ENCODE measurements around the gene SLC25A1. TPM values are rescaled to one million over a fixed set of nuclear protein-coding genes. Genes with fewer than 3 reads are reported as not detected.
"Not testable (repeated sequence)": the region's sequence is repeated elsewhere in the genome, so short reads cannot be mapped to it uniquely, and the experiment has no call there.

Gene SLC25A1
- polyA plus RNA-seq, 2 donors = 36.1 to 54.6 TPM

DNA sequence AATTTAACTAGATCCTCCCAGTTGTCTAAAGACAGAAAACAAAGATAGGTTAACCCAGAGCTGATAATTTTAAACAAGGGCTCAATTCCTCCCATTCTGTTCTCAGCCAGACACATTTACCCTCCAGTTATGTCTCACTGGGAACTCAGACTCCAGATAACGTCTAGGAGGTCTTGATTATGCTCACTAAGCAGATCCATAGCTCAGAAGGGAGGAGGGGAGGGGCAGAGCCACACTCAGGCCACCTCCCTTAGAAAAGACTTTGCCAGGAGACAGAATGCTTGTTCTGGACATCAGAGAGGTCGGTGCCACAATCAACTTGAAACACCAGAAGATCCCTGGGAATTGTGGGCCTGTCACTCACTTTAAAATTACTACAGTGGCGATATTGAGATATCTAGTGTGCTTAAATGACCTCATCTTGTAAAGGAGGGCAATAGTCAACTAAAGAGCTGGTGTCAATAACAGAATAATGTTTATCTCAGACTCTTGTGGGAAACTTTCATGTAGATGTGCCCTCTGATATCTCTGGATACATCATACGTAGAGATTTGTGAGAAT is 29.8 kb upstream of the SLC25A1 start:
- H3K4me3 ChIP-seq (ENCODE audit: low read depth in 1 of 2, low read length in 2 of 2) = no peak overlapping the region
- no peaks in the 10 kb centered on the region for H3K4me1 ChIP-seq (ENCODE audit: control insufficient read depth in 2 of 2, insufficient read depth in 2 of 2, low read length in 1 of 2)
- no peaks in the 10 kb centered on the region for H3K27me3 ChIP-seq (ENCODE audit: control insufficient read depth in 1 of 2, insufficient read depth in 2 of 2, low read length in 2 of 2)
- no peaks in the 10 kb centered on the region for H3K9me3 ChIP-seq (ENCODE audit: control insufficient read depth in 2 of 2, insufficient read depth in 1 of 2, low read depth in 1 of 2, low read length in 1 of 2)
- no peak overlapping the region for H3K27ac ChIP-seq (ENCODE audit: low read depth in 2 of 2, low read length in 1 of 2)
- peaks cover 0 to 14% of the 10 kb centered on the region in 2 donors for H3K36me3 ChIP-seq (ENCODE audit: control insufficient read depth in 2 of 2, insufficient read depth in 2 of 2, low read length in 1 of 2)
- 80 to 81% methylated on average over 4 of the region's 4 CpGs for WGBS, 2 donors

DNA sequence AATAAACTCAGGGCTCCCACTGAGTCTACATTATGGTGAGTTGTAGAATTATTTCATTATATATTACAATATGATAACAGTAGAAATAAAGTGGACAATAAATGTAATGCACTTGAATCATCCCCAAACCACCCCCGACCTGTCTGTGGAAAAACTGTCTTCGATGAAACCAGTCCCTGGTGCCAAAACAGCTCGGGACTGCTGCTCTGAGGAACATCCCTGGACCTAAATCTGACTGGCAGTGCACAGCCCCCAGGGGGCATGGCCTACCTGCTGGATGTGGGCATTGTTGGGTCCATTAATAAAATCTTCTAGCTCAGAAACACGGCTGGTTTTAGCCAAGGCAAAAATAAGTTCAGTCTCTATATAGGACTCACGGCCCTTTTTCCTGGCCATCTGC is 29.3 kb upstream of the SLC25A1 start:
- Histone ChIP-seq H3K27me3 (ENCODE audit: control insufficient read depth in 1 of 2, insufficient read depth in 2 of 2, low read length in 2 of 2) (no peaks in the 10 kb centered on the region), H3K27ac (ENCODE audit: low read depth in 2 of 2, low read length in 1 of 2) (no peak overlapping the region), H3K9me3 (ENCODE audit: control insufficient read depth in 2 of 2, insufficient read depth in 1 of 2, low read depth in 1 of 2, low read length in 1 of 2) (no peaks in the 10 kb centered on the region), H3K4me1 (ENCODE audit: control insufficient read depth in 2 of 2, insufficient read depth in 2 of 2, low read length in 1 of 2) (no peaks in the 10 kb centered on the region), H3K36me3 (ENCODE audit: control insufficient read depth in 2 of 2, insufficient read depth in 2 of 2, low read length in 1 of 2) (peaks cover 0 to 14% of the 10 kb centered on the region in 2 donors), H3K4me3 (ENCODE audit: low read depth in 1 of 2, low read length in 2 of 2) (no peak overlapping the region)
- WGBS, 2 donors = 84 to 87% methylated on average over 5 of the region's 5 CpGs

- H3K4me3 ChIP-seq (ENCODE audit: low read depth in 1 of 2, low read length in 2 of 2) = no peak overlapping the region
- no peaks in the 10 kb centered on the region for H3K4me1 ChIP-seq (ENCODE audit: control insufficient read depth in 2 of 2, insufficient read depth in 2 of 2, low read length in 1 of 2)
- WGBS, 2 donors = 82 to 88% methylated on average over 9 of the region's 9 CpGs
- peaks cover 0 to 14% of the 10 kb centered on the region in 2 donors for H3K36me3 ChIP-seq (ENCODE audit: control insufficient read depth in 2 of 2, insufficient read depth in 2 of 2, low read length in 1 of 2)
- no peak overlapping the region for H3K27ac ChIP-seq (ENCODE audit: low read depth in 2 of 2, low read length in 1 of 2)
- H3K9me3 ChIP-seq (ENCODE audit: control insufficient read depth in 2 of 2, insufficient read depth in 1 of 2, low read depth in 1 of 2, low read length in 1 of 2) = no peaks in the 10 kb centered on the region
- H3K27me3 ChIP-seq (ENCODE audit: control insufficient read depth in 1 of 2, insufficient read depth in 2 of 2, low read length in 2 of 2) = no peaks in the 10 kb centered on the region
Measured at GRCh38 chr22:19207401-19207808, 28.9 kb upstream of the SLC25A1 start.

- peaks cover 0 to 16% of the 10 kb centered on the region in 2 donors for H3K36me3 ChIP-seq (ENCODE audit: control insufficient read depth in 2 of 2, insufficient read depth in 2 of 2, low read length in 1 of 2)
- no peaks in the 10 kb centered on the region for H3K27me3 ChIP-seq (ENCODE audit: control insufficient read depth in 1 of 2, insufficient read depth in 2 of 2, low read length in 2 of 2)
- H3K4me1 ChIP-seq (ENCODE audit: control insufficient read depth in 2 of 2, insufficient read depth in 2 of 2, low read length in 1 of 2) = no peaks in the 10 kb centered on the region
- H3K9me3 ChIP-seq (ENCODE audit: control insufficient read depth in 2 of 2, insufficient read depth in 1 of 2, low read depth in 1 of 2, low read length in 1 of 2) = no peaks in the 10 kb centered on the region
- no peak overlapping the region for H3K27ac ChIP-seq (ENCODE audit: low read depth in 2 of 2, low read length in 1 of 2)
- H3K4me3 ChIP-seq (ENCODE audit: low read depth in 1 of 2, low read length in 2 of 2) = no peak overlapping the region
- 90 to 93% methylated on average over 6 of the region's 6 CpGs for WGBS, 2 donors
Measured at GRCh38 chr22:19206287-19206686, 27.8 kb upstream of the SLC25A1 start.

DNA sequence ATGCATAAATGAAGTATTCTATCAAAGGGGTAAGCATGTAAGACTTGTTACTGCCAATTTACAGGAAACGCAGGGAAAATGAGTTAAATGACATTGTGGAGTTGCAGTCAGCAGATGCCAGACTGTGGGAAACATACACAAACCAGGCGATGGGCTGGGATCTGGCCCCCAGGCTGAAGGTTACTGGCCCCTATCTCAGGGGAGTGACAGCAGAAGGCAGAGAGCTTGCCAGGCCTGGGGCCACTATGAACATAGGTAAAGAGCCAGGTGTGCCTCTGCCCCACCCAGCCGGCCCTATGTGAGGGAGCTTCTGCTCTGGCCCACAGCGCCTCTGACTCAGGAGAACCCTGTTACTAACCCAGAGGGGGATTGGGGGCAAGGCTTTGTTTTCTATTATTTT is 26.1 kb upstream of the SLC25A1 start:
- Histone ChIP-seq H3K4me3 (ENCODE audit: low read depth in 1 of 2, low read length in 2 of 2) (no peak overlapping the region), H3K27me3 (ENCODE audit: control insufficient read depth in 1 of 2, insufficient read depth in 2 of 2, low read length in 2 of 2) (no peaks in the 10 kb centered on the region), H3K4me1 (ENCODE audit: control insufficient read depth in 2 of 2, insufficient read depth in 2 of 2, low read length in 1 of 2) (no peaks in the 10 kb centered on the region), H3K27ac (ENCODE audit: low read depth in 2 of 2, low read length in 1 of 2) (no peak overlapping the region), H3K36me3 (ENCODE audit: control insufficient read depth in 2 of 2, insufficient read depth in 2 of 2, low read length in 1 of 2) (peaks cover 0 to 10% of the 10 kb centered on the region in 2 donors), H3K9me3 (ENCODE audit: control insufficient read depth in 2 of 2, insufficient read depth in 1 of 2, low read depth in 1 of 2, low read length in 1 of 2) (no peaks in the 10 kb centered on the region)
- 79 to 90% methylated on average over 4 of the region's 4 CpGs for WGBS, 2 donors

- Histone ChIP-seq H3K36me3 (ENCODE audit: control insufficient read depth in 2 of 2, insufficient read depth in 2 of 2, low read length in 1 of 2) (peaks cover 0 to 8% of the 10 kb centered on the region in 2 donors), H3K4me1 (ENCODE audit: control insufficient read depth in 2 of 2, insufficient read depth in 2 of 2, low read length in 1 of 2) (no peaks in the 10 kb centered on the region), H3K27ac (ENCODE audit: low read depth in 2 of 2, low read length in 1 of 2) (no peak overlapping the region), H3K4me3 (ENCODE audit: low read depth in 1 of 2, low read length in 2 of 2) (no peak overlapping the region), H3K27me3 (ENCODE audit: control insufficient read depth in 1 of 2, insufficient read depth in 2 of 2, low read length in 2 of 2) (no peaks in the 10 kb centered on the region), H3K9me3 (ENCODE audit: control insufficient read depth in 2 of 2, insufficient read depth in 1 of 2, low read depth in 1 of 2, low read length in 1 of 2) (no peaks in the 10 kb centered on the region)
- WGBS, 2 donors = 85 to 92% methylated on average over 8 of the region's 8 CpGs
Measured at GRCh38 chr22:19203834-19204233, 25.3 kb upstream of the SLC25A1 start.

DNA sequence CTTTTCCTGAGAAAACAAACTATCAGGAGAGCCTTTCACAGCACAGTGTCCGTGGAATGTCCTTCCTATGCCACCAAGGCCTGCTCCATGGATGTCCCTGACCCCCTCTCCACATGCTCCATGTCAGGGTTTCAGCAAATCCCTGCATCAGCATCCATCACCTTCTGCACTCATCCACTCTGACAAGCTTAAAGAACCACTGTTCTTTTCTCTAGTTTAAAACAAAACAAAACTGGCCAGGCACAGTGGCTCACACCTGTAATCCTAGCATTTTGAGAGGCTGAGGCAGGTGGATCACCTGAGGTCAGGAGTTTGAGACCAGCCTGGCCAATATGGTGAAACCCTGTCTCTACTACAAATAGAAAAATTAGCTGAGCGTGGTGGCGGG is 24.3 kb upstream of the SLC25A1 start:
- 92 to 97% methylated on average over 3 of the region's 3 CpGs for WGBS, 2 donors
- not testable (repeated sequence) for H3K36me3 ChIP-seq (ENCODE audit: control insufficient read depth in 2 of 2, insufficient read depth in 2 of 2, low read length in 1 of 2); H3K4me1 ChIP-seq (ENCODE audit: control insufficient read depth in 2 of 2, insufficient read depth in 2 of 2, low read length in 1 of 2)

DNA sequence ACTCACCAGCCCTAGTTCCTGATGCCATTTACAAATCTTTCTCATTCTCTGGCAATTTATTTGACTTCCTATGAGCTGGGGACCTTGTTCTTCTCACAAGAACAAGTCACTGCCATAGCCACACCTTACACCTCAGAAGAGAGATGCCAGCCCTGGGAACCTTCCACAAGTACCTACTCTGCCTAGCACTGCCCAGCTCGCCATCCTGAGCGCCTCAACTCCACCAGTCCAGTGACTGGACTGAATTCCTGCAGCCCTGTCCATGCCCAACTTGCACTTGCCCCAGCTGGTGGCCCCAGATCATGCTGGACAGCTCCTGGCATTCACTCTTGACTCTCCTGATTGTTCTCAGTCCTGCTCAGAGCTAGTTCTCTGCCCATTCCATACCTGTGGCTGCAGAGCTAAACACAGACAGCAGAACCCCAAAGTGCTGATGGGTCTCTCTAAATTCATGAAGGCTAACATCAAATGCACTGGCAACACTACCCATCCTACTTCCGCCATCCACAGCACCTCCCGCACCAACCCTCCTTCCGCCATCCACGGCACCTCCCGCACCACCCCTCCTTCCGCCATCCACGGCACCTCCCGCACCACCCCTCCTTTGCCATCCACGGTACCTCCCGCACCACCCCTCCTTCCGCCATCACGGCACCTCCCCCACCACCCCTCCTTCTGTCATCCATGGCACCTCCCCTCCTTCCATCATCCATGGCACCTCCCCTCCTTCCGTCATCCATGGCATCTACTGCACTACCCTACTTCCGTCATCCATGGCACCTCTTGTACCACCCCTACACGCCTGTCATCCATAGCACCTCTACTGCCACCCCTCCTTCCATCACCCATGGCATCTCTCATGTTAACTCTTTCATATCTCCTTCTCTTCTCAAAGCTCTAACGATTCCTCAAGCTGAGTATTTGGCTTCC is 23.6 kb upstream of the SLC25A1 start:
- Histone ChIP-seq H3K27ac (ENCODE audit: low read depth in 2 of 2, low read length in 1 of 2) (no peak overlapping the region), H3K9me3 (ENCODE audit: control insufficient read depth in 2 of 2, insufficient read depth in 1 of 2, low read depth in 1 of 2, low read length in 1 of 2) (no peaks in the 10 kb centered on the region), H3K4me3 (ENCODE audit: low read depth in 1 of 2, low read length in 2 of 2) (no peak overlapping the region), H3K27me3 (ENCODE audit: control insufficient read depth in 1 of 2, insufficient read depth in 2 of 2, low read length in 2 of 2) (no peaks in the 10 kb centered on the region), H3K36me3 (ENCODE audit: control insufficient read depth in 2 of 2, insufficient read depth in 2 of 2, low read length in 1 of 2) (peaks cover 0 to 4% of the 10 kb centered on the region in 2 donors), H3K4me1 (ENCODE audit: control insufficient read depth in 2 of 2, insufficient read depth in 2 of 2, low read length in 1 of 2) (peaks cover 0 to 2% of the 10 kb centered on the region in 2 donors)
- 91% methylated on average over 18 of the region's 18 CpGs for WGBS, 2 donors

More for the DNA sequence above, 24.3 kb upstream of the SLC25A1 start:
- H3K4me3 ChIP-seq (ENCODE audit: low read depth in 1 of 2, low read length in 2 of 2); H3K9me3 ChIP-seq (ENCODE audit: control insufficient read depth in 2 of 2, insufficient read depth in 1 of 2, low read depth in 1 of 2, low read length in 1 of 2); H3K27ac ChIP-seq (ENCODE audit: low read depth in 2 of 2, low read length in 1 of 2); H3K27me3 ChIP-seq (ENCODE audit: control insufficient read depth in 1 of 2, insufficient read depth in 2 of 2, low read length in 2 of 2): not testable (repeated sequence)

DNA sequence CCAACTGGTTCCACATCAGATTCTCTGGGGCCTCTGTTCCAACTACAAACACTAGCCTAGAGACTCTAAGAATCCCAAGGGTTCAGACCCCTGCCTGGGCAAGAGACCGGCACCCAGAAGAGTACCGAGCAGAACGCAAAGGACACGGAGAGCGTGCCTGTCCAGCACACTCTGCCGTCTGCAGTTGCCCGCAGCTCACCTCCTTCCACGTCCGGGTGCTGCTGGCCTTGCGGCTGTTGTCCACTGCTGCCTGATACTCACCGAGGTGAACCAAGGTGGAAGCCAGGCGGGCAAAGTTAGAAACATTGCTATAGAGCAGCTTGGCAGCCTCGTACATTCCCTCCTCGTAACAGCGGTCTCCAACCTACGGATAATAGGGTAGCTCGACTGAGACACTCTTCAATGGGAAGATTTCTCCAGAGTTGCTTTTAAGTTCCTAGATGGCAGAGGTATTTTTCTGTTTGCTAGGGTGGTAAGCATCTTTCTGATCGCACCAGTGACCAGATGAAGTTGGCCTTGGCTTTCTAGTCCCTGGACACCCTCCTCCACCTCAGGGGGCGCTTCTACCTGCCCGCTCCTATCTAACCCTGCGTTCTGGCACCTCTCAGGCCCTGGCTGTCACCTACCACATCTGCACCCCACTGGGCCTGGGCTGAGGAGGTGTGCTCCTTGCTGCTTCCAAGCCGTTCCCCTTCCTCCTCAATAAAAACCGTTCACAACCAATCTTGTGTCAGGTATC is 22.8 kb upstream of the SLC25A1 start:
- Histone ChIP-seq H3K36me3 (ENCODE audit: control insufficient read depth in 2 of 2, insufficient read depth in 2 of 2, low read length in 1 of 2) (peaks cover 0 to 7% of the 10 kb centered on the region in 2 donors), H3K9me3 (ENCODE audit: control insufficient read depth in 2 of 2, insufficient read depth in 1 of 2, low read depth in 1 of 2, low read length in 1 of 2) (no peaks in the 10 kb centered on the region), H3K4me3 (ENCODE audit: low read depth in 1 of 2, low read length in 2 of 2) (no peak overlapping the region), H3K27ac (ENCODE audit: low read depth in 2 of 2, low read length in 1 of 2) (no peak overlapping the region), H3K4me1 (ENCODE audit: control insufficient read depth in 2 of 2, insufficient read depth in 2 of 2, low read length in 1 of 2) (peaks cover 0 to 2% of the 10 kb centered on the region in 2 donors), H3K27me3 (ENCODE audit: control insufficient read depth in 1 of 2, insufficient read depth in 2 of 2, low read length in 2 of 2) (no peaks in the 10 kb centered on the region)
- 93 to 94% methylated on average over 23 of the region's 23 CpGs for WGBS, 2 donors
